Measurements from ENCODE around the gene OSGEP.

Gene OSGEP

DNA sequence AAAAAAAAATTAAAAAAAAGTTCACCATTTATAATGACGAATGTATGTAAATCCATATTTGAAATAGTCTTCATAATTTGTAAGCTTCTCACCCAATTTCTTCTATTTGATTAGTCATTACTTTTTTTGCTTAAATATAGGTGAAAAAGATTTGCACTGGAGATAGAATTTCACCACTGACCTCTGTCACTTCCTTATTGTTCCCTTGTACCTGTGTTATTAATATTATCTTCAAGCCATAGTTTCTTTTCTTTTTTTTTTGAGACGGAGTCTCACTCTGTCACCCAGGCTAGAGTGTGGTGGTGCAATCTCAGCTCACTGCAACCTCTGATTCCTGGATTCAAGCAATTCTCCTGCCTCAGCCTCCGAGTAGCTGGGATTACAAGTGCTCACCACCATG lies 57.1 kb downstream of the OSGEP start:
- DNase-seq = no peak

All from right kidney (tissue), 1 donor.